Limb (tissue), 2 donors: ENCODE data around the gene SIX1.

ENCODE experiments used
- DNase-seq, 2 donors: peaks; one replicate each; pipeline ENCODE4 v3.0.0-alpha.2; 2016; ENCODE audit errors: extremely low spot score in 2 of 2

The SIX1 gene

DNA sequence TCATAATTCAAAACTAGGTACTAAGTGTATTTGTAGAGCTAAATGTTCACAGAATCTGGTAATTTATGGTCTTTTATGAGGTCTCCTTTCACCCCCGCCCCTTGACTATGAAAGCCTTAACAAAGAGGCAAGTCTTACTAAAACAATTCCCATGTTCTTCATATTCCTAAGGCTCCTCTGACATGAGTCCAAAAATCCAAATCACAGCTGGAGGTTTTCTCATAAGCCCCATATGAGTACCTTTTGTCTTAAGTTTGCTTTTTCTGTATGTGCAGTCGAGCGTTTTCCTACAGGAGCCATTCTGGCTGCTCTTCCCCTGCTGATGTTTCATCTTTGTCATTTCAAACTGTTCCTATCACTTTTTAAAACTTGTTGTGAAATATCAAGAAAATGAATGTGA, 55.2 kb downstream of the SIX1 start:
- DNase-seq, result no peak
